Measurements from ENCODE around the gene EMD.
"Not testable (repeated sequence)": the region's sequence is repeated elsewhere in the genome, so short reads cannot be mapped to it uniquely, and the experiment has no call there.

DNA sequence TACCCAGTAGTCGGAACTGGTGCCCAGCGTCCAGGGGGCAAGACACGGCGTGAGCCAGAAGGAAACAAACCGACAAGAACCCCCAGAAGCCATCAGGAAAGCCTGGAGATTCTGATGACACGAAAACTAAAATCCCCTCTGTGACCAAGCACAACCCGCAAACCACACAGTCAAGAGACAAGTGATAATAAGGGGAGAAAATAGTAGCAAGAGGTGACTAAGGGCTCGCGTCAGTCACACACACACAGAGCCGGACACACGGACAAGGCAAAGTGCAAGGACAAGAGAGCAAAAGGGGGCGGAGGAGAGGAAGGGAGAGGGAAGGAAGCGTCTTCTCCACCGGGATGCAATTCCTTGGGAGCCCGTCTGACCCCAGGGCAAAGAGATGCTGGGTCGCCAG, 9.6 kb downstream of the EMD start:
- TF ChIP-seq, protein P1, sequence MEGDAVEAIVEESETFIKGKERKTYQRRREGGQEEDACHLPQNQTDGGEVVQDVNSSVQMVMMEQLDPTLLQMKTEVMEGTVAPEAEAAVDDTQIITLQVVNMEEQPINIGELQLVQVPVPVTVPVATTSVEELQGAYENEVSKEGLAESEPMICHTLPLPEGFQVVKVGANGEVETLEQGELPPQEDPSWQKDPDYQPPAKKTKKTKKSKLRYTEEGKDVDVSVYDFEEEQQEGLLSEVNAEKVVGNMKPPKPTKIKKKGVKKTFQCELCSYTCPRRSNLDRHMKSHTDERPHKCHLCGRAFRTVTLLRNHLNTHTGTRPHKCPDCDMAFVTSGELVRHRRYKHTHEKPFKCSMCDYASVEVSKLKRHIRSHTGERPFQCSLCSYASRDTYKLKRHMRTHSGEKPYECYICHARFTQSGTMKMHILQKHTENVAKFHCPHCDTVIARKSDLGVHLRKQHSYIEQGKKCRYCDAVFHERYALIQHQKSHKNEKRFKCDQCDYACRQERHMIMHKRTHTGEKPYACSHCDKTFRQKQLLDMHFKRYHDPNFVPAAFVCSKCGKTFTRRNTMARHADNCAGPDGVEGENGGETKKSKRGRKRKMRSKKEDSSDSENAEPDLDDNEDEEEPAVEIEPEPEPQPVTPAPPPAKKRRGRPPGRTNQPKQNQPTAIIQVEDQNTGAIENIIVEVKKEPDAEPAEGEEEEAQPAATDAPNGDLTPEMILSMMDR (IDR thresholded peaks at IDR 0.05; ENCODE audit: insufficient read depth, low read length, poor library complexity, severe bottlenecking) = not testable (repeated sequence)
- TF ChIP-seq EZH2phosphoT487 (conservative IDR thresholded peaks at IDR 0.05; ENCODE audit: low read length) = not testable (repeated sequence)

Data from SU-DHL-6 (cell line).